HEK293 (cell line): Measurements from ENCODE around the gene NDUFB10.

Experiments
- IKZF3 ChIP-seq: fragments of 450-650 bp; IDR thresholded peaks from 2 replicates; pipeline ENCODE4 v1.5.0; 2018; ENCODE audit warnings: missing biosample characterization, mild to moderate bottlenecking, missing genetic modification characterization, moderate library complexity
- KLF1 ChIP-seq: fragments of 450-650 bp; formaldehyde crosslinking; IDR thresholded peaks from 2 replicates; pipeline ENCODE4 v1.5.1; 2016; ENCODE audit warnings: missing biosample characterization, missing genetic modification characterization
- MYNN ChIP-seq: fragments of 450-650 bp; formaldehyde crosslinking; IDR thresholded peaks from 2 replicates; pipeline ENCODE4 v1.5.1; 2016; ENCODE audit warnings: missing biosample characterization, missing genetic modification characterization, borderline replicate concordance
- MZF1 ChIP-seq: fragments of 450-650 bp; formaldehyde crosslinking; IDR thresholded peaks from 2 replicates; pipeline ENCODE4 v1.5.1; 2017; ENCODE audit warnings: missing biosample characterization, missing genetic modification characterization, borderline replicate concordance
- WT1 ChIP-seq: fragments of 450-650 bp; formaldehyde crosslinking; IDR thresholded peaks from 2 replicates; pipeline ENCODE4 v1.5.1; 2016; ENCODE audit warnings: missing biosample characterization, missing genetic modification characterization
- ZBTB17 ChIP-seq: fragments of 450-650 bp; formaldehyde crosslinking; IDR thresholded peaks from 2 replicates; pipeline ENCODE4 v1.5.1; 2016; ENCODE audit warnings: missing biosample characterization, missing genetic modification characterization
- ZEB2 ChIP-seq: fragments of 450-650 bp; formaldehyde crosslinking; IDR thresholded peaks from 2 replicates; pipeline ENCODE4 v1.5.1; 2016; ENCODE audit warnings: missing biosample characterization, missing genetic modification characterization
- ZNF112 ChIP-seq: fragments of 450-650 bp; formaldehyde crosslinking; IDR thresholded peaks from 2 replicates; pipeline ENCODE4 v1.5.0; 2017; ENCODE audit warnings: missing biosample characterization, missing genetic modification characterization
- ZNF146 ChIP-seq: fragments of 450-650 bp; formaldehyde crosslinking; IDR thresholded peaks from 2 replicates; pipeline ENCODE4 v1.5.1; 2016; ENCODE audit warnings: missing biosample characterization, missing genetic modification characterization
- ZNF16 ChIP-seq: fragments of 450-650 bp; formaldehyde crosslinking; IDR thresholded peaks from 2 replicates; pipeline ENCODE4 v1.5.1; 2016; ENCODE audit warnings: low read depth, missing biosample characterization, missing genetic modification characterization
- ZNF211 ChIP-seq: fragments of 450-650 bp; formaldehyde crosslinking; IDR thresholded peaks from 2 replicates; pipeline ENCODE4 v1.5.1; 2016; ENCODE audit warnings: low read depth, missing biosample characterization, missing genetic modification characterization
- ZNF24 ChIP-seq: fragments of 450-650 bp; formaldehyde crosslinking; IDR thresholded peaks from 2 replicates; pipeline ENCODE4 v1.5.1; 2016; ENCODE audit warnings: missing biosample characterization, missing genetic modification characterization
- ZNF324 ChIP-seq: fragments of 450-650 bp; formaldehyde crosslinking; IDR thresholded peaks from 2 replicates; pipeline ENCODE4 v1.5.1; 2016; ENCODE audit warnings: missing biosample characterization, missing genetic modification characterization
- ZNF354C ChIP-seq: fragments of 450-650 bp; formaldehyde crosslinking; IDR thresholded peaks from 2 replicates; pipeline ENCODE4 v1.5.1; 2016; ENCODE audit warnings: missing biosample characterization, missing genetic modification characterization, low read depth, borderline replicate concordance
- ZNF366 ChIP-seq: fragments of 450-650 bp; formaldehyde crosslinking; conservative IDR thresholded peaks from 2 replicates; pipeline ENCODE4 v1.5.1; 2016; ENCODE audit warnings: missing biosample characterization, missing genetic modification characterization
- ZNF510 ChIP-seq: fragments of 450-650 bp; formaldehyde crosslinking; IDR thresholded peaks from 2 replicates; pipeline ENCODE4 v1.5.1; 2018; ENCODE audit warnings: mild to moderate bottlenecking, missing genetic modification characterization, missing biosample characterization; ENCODE audit not compliant: insufficient replicate concordance
- ZNF514 ChIP-seq: fragments of 450-650 bp; formaldehyde crosslinking; IDR thresholded peaks from 2 replicates; pipeline ENCODE4 v1.5.1; 2016; ENCODE audit warnings: missing biosample characterization, missing genetic modification characterization
- ZNF544 ChIP-seq: fragments of 450-650 bp; formaldehyde crosslinking; IDR thresholded peaks from 2 replicates; pipeline ENCODE4 v1.5.0; 2017; ENCODE audit warnings: missing biosample characterization, missing genetic modification characterization
- ZNF555 ChIP-seq: fragments of 450-650 bp; formaldehyde crosslinking; conservative IDR thresholded peaks from 2 replicates; pipeline ENCODE4 v1.5.1; 2017; ENCODE audit warnings: missing biosample characterization, mild to moderate bottlenecking, missing genetic modification characterization, inconsistent platforms
- ZNF561 ChIP-seq: fragments of 450-650 bp; IDR thresholded peaks from 2 replicates; pipeline ENCODE4 v1.5.1; 2018; ENCODE audit warnings: missing biosample characterization, missing genetic modification characterization, borderline replicate concordance
- ZNF585B ChIP-seq: fragments of 450-650 bp; formaldehyde crosslinking; IDR thresholded peaks from 2 replicates; pipeline ENCODE4 v1.5.1; 2016; ENCODE audit warnings: missing biosample characterization, missing genetic modification characterization
- ZNF624 ChIP-seq: fragments of 450-650 bp; formaldehyde crosslinking; IDR thresholded peaks from 2 replicates; pipeline ENCODE4 v1.5.1; 2017; ENCODE audit warnings: missing biosample characterization, missing genetic modification characterization
- ZNF76 ChIP-seq: fragments of 450-650 bp; formaldehyde crosslinking; IDR thresholded peaks from 2 replicates; pipeline ENCODE4; 2016; ENCODE audit warnings: low read depth, missing biosample characterization, missing genetic modification characterization, borderline replicate concordance
- ZNF837 ChIP-seq: fragments of 450-650 bp; formaldehyde crosslinking; IDR thresholded peaks from 2 replicates; pipeline ENCODE4 v1.5.1; 2016; ENCODE audit warnings: missing biosample characterization, missing genetic modification characterization
- ZNF843 ChIP-seq: fragments of 450-650 bp; formaldehyde crosslinking; IDR thresholded peaks from 2 replicates; pipeline ENCODE4 v1.5.1; 2016; ENCODE audit warnings: missing biosample characterization, missing genetic modification characterization
- TF ChIP-seq, protein P1 (sequence below): fragments of 450-650 bp; formaldehyde crosslinking; IDR thresholded peaks from 2 replicates; pipeline ENCODE4 v1.5.1; 2016; ENCODE audit warnings: missing biosample characterization, missing genetic modification characterization, low read depth
- TF ChIP-seq, protein P2 (sequence below): fragments of 450-650 bp; formaldehyde crosslinking; IDR thresholded peaks from 2 replicates; pipeline ENCODE4 v1.5.1; 2016; ENCODE audit warnings: missing biosample characterization, missing genetic modification characterization
- TF ChIP-seq, protein P3 (sequence below): fragments of 450-650 bp; formaldehyde crosslinking; IDR thresholded peaks from 2 replicates; pipeline ENCODE4 v1.5.1; 2016; ENCODE audit warnings: missing biosample characterization, missing genetic modification characterization
- TF ChIP-seq, protein P4 (sequence below): fragments of 450-650 bp; formaldehyde crosslinking; conservative IDR thresholded peaks from 2 replicates; pipeline ENCODE4 v1.5.1; 2016; ENCODE audit warnings: low read depth, missing biosample characterization, missing genetic modification characterization

NDUFB10 gene

DNA sequence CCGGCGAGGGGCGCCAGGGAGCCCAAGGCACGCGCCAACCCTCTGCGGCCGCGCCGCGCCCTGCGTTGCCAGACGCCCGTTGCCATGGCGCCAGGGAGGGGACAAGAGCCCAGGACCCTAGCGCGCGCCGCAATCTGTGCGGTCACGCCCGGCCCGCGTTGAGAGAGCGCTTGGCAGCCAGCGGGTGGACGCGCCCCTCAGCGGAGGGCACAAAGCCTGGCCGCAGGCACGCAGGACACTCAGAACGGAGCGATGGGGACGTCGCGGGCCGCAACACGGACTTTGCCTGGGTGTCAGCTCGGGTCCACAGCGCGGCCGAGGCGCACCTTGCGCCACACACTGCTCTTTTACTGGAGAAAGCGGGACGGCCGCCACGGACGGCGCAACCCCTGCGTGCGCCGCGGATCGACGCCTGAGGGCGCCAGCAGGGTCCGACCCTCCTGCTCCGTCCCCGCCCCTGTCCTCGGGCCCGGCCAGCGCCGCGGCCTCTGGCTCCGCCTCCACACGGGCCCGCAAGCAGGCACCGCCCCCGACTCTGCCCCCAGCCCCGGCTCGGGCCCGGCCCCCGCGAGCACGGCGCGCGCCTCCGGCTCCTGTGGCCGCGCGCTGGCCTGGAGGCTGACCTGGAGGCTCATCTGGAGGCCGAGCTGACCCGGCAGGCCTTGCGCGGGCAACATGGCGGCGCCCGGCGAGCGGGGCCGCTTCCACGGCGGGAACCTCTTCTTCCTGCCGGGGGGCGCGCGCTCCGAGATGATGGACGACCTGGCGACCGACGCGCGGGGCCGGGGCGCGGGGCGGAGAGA is 24.4 kb downstream of the NDUFB10 start, which contains the start of gene GFER (continued):
- TF ChIP-seq, protein P1, sequence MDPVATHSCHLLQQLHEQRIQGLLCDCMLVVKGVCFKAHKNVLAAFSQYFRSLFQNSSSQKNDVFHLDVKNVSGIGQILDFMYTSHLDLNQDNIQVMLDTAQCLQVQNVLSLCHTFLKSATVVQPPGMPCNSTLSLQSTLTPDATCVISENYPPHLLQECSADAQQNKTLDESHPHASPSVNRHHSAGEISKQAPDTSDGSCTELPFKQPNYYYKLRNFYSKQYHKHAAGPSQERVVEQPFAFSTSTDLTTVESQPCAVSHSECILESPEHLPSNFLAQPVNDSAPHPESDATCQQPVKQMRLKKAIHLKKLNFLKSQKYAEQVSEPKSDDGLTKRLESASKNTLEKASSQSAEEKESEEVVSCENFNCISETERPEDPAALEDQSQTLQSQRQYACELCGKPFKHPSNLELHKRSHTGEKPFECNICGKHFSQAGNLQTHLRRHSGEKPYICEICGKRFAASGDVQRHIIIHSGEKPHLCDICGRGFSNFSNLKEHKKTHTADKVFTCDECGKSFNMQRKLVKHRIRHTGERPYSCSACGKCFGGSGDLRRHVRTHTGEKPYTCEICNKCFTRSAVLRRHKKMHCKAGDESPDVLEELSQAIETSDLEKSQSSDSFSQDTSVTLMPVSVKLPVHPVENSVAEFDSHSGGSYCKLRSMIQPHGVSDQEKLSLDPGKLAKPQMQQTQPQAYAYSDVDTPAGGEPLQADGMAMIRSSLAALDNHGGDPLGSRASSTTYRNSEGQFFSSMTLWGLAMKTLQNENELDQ, result no peak
- TF ChIP-seq ZEB2 (tag by site-specific recombination), result peak; percentile 83; the same call in 1 of the 2 replicates
- peak; percentile 99 for TF ChIP-seq KLF1
- no peak; the same call in 1 of the 2 replicates for TF ChIP-seq WT1 (tag by site-specific recombination)
- no peak for TF ChIP-seq ZNF366 (tag by site-specific recombination)
- TF ChIP-seq ZNF510 (tag by site-specific recombination), result no peak
- TF ChIP-seq ZBTB17 (tag by site-specific recombination), result peak; percentile 94
- no peak for TF ChIP-seq ZNF354C
- TF ChIP-seq MZF1, result no peak
- TF ChIP-seq MYNN (tag by site-specific recombination), result peak; percentile 99
- TF ChIP-seq ZNF843, result no peak; the same call in 1 of the 2 replicates
- no peak for TF ChIP-seq ZNF24 (tag by site-specific recombination)
- peak; percentile 87 for TF ChIP-seq ZNF76
- peak; percentile 79; the same call in 1 of the 2 replicates for TF ChIP-seq ZNF837 (tag by site-specific recombination)
- TF ChIP-seq ZNF555 (tag by site-specific recombination), result no peak
- no peak for TF ChIP-seq ZNF112 (tag by site-specific recombination)
- no peak for TF ChIP-seq ZNF16 (tag by site-specific recombination)
- no peak for TF ChIP-seq ZNF544 (tag by site-specific recombination)
- TF ChIP-seq ZNF514, result no peak
- no peak for TF ChIP-seq ZNF211 (tag by site-specific recombination)
- no peak for TF ChIP-seq ZNF146 (tag by site-specific recombination)
- TF ChIP-seq ZNF324 (tag by site-specific recombination), result 0 out of 2 replicates have a peak, but pooled peaks have one; percentile 33
- no peak; the same call in 1 of the 2 replicates for TF ChIP-seq ZNF585B (tag by site-specific recombination)
- TF ChIP-seq ZNF624 (tag by site-specific recombination), result no peak
- TF ChIP-seq, protein P2, sequence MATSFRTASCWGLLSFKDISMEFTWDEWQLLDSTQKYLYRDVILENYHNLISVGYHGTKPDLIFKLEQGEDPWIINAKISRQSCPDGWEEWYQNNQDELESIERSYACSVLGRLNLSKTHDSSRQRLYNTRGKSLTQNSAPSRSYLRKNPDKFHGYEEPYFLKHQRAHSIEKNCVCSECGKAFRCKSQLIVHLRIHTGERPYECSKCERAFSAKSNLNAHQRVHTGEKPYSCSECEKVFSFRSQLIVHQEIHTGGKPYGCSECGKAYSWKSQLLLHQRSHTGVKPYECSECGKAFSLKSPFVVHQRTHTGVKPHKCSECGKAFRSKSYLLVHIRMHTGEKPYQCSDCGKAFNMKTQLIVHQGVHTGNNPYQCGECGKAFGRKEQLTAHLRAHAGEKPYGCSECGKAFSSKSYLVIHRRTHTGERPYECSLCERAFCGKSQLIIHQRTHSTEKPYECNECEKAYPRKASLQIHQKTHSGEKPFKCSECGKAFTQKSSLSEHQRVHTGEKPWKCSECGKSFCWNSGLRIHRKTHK (tag by site-specific recombination), result no peak
- TF ChIP-seq, protein P3, sequence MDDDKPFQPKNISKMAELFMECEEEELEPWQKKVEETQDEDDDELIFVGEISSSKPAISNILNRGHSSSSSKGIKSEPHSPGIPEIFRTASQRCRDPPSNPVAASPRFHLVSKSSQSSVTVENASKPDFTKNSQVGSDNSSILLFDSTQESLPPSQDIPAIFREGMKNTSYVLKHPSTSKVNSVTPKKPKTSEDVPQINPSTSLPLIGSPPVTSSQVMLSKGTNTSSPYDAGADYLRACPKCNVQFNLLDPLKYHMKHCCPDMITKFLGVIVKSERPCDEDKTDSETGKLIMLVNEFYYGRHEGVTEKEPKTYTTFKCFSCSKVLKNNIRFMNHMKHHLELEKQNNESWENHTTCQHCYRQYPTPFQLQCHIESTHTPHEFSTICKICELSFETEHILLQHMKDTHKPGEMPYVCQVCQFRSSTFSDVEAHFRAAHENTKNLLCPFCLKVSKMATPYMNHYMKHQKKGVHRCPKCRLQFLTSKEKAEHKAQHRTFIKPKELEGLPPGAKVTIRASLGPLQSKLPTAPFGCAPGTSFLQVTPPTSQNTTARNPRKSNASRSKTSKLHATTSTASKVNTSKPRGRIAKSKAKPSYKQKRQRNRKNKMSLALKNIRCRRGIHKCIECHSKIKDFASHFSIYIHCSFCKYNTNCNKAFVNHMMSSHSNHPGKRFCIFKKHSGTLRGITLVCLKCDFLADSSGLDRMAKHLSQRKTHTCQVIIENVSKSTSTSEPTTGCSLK, result no peak
- peak; percentile 53 for TF ChIP-seq IKZF3
- TF ChIP-seq, protein P4, sequence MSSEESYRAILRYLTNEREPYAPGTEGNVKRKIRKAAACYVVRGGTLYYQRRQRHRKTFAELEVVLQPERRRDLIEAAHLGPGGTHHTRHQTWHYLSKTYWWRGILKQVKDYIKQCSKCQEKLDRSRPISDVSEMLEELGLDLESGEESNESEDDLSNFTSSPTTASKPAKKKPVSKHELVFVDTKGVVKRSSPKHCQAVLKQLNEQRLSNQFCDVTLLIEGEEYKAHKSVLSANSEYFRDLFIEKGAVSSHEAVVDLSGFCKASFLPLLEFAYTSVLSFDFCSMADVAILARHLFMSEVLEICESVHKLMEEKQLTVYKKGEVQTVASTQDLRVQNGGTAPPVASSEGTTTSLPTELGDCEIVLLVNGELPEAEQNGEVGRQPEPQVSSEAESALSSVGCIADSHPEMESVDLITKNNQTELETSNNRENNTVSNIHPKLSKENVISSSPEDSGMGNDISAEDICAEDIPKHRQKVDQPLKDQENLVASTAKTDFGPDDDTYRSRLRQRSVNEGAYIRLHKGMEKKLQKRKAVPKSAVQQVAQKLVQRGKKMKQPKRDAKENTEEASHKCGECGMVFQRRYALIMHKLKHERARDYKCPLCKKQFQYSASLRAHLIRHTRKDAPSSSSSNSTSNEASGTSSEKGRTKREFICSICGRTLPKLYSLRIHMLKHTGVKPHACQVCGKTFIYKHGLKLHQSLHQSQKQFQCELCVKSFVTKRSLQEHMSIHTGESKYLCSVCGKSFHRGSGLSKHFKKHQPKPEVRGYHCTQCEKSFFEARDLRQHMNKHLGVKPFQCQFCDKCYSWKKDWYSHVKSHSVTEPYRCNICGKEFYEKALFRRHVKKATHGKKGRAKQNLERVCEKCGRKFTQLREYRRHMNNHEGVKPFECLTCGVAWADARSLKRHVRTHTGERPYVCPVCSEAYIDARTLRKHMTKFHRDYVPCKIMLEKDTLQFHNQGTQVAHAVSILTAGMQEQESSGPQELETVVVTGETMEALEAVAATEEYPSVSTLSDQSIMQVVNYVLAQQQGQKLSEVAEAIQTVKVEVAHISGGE (tag by site-specific recombination), result no peak; the same call in 1 of the 2 replicates
- TF ChIP-seq ZNF561 (tag by site-specific recombination), result peak; percentile 82; the same call in 1 of the 2 replicates
